Measurements from ENCODE around the gene ARHGAP31.

- TF ChIP-seq CTCF (conservative IDR thresholded peaks at IDR 0.05; ENCODE audit: low read depth in 2 of 2) = peak; percentile 56 to 79
- no peak for TF ChIP-seq CREB1 (CRISPR knock-in tag; IDR thresholded peaks at IDR 0.05; ENCODE audit: low read depth)
- no peak for TF ChIP-seq JUNB (IDR thresholded peaks at IDR 0.05; ENCODE audit: unreplicated experiment)
- no peak for TF ChIP-seq REST (IDR thresholded peaks at IDR 0.05; ENCODE audit: unreplicated experiment)
- no peak for TF ChIP-seq POLR2AphosphoS5 (IDR thresholded peaks at IDR 0.05; ENCODE audit: low read depth)
- TF ChIP-seq EZH2 (IDR thresholded peaks at IDR 0.05; ENCODE audit: low read depth, unreplicated experiment) = no peak
- TF ChIP-seq ZNF331 (CRISPR knock-in tag; IDR thresholded peaks at IDR 0.05; ENCODE audit: low read depth) = no peak
Measured at GRCh38 chr3:119420196-119420595, 126.0 kb downstream of the ARHGAP31 start.

Measured in GM23338 (cell line).